ENCODE data around the gene ZNF804B.

Gene ZNF804B

GRCh38 chr7:89042940-89043339 is 283.4 kb downstream of the ZNF804B start:
- no peak for TF ChIP-seq CTCF (IDR thresholded peaks at IDR 0.05)
- Histone ChIP-seq H3K9ac (no peak overlapping the region), H3K4me1 (no peaks in the 10 kb centered on the region), H3K27me3 (ENCODE audit: control insufficient read depth, insufficient read depth, low read length) (no peaks in the 10 kb centered on the region), H3K4me2 (ENCODE audit: low read length) (no peak overlapping the region), H3K36me3 (ENCODE audit: control insufficient read depth, insufficient read depth, low read length) (no peaks in the 10 kb centered on the region), H3K27ac (no peak overlapping the region), H3K9me3 (ENCODE audit: control insufficient read depth, low read length) (no peaks in the 10 kb centered on the region), H2AFZ (no peak overlapping the region), H3K79me2 (no peaks in the 10 kb centered on the region), H3K4me3 (ENCODE audit: low read depth, low read length) (no peak overlapping the region)

GRCh38 chr7:89049043-89049442 is 289.5 kb downstream of the ZNF804B start:
- TF ChIP-seq CTCF (IDR thresholded peaks at IDR 0.05): no peak
- Histone ChIP-seq H3K9ac (no peak overlapping the region), H3K4me2 (ENCODE audit: low read length) (no peak overlapping the region), H3K4me1 (no peaks in the 10 kb centered on the region), H3K9me3 (ENCODE audit: control insufficient read depth, low read length) (no peaks in the 10 kb centered on the region), H3K27ac (no peak overlapping the region), H3K4me3 (ENCODE audit: low read depth, low read length) (no peak overlapping the region), H3K27me3 (ENCODE audit: control insufficient read depth, insufficient read depth, low read length) (no peaks in the 10 kb centered on the region), H3K36me3 (ENCODE audit: control insufficient read depth, insufficient read depth, low read length) (no peaks in the 10 kb centered on the region), H2AFZ (no peak overlapping the region), H3K79me2 (no peaks in the 10 kb centered on the region)

- Histone ChIP-seq H3K27me3 (ENCODE audit: control insufficient read depth, insufficient read depth, low read length) (no peaks in the 10 kb centered on the region), H3K36me3 (ENCODE audit: control insufficient read depth, insufficient read depth, low read length) (no peaks in the 10 kb centered on the region), H3K4me3 (ENCODE audit: low read depth, low read length) (no peak overlapping the region), H2AFZ (no peak overlapping the region), H3K4me1 (no peaks in the 10 kb centered on the region), H3K9ac (no peak overlapping the region), H3K9me3 (ENCODE audit: control insufficient read depth, low read length) (no peaks in the 10 kb centered on the region), H3K4me2 (ENCODE audit: low read length) (no peak overlapping the region), H3K27ac (no peak overlapping the region), H3K79me2 (no peaks in the 10 kb centered on the region)
- no peak for TF ChIP-seq CTCF (IDR thresholded peaks at IDR 0.05)
These were observed 293.6 kb downstream of the ZNF804B start for GRCh38 chr7:89053130-89053529.

- no peaks in the 10 kb centered on the region for H3K4me1 ChIP-seq
- H3K36me3 ChIP-seq (ENCODE audit: control insufficient read depth, insufficient read depth, low read length): no peaks in the 10 kb centered on the region
- no peak overlapping the region for H3K4me2 ChIP-seq (ENCODE audit: low read length)
- H3K79me2 ChIP-seq: no peaks in the 10 kb centered on the region
- H3K4me3 ChIP-seq (ENCODE audit: low read depth, low read length): no peak overlapping the region
- no peak overlapping the region for H3K9ac ChIP-seq
- no peaks in the 10 kb centered on the region for H3K27me3 ChIP-seq (ENCODE audit: control insufficient read depth, insufficient read depth, low read length)
- H3K27ac ChIP-seq: no peak overlapping the region
- TF ChIP-seq CTCF (IDR thresholded peaks at IDR 0.05): no peak
- no peak overlapping the region for H2AFZ ChIP-seq
- no peaks in the 10 kb centered on the region for H3K9me3 ChIP-seq (ENCODE audit: control insufficient read depth, low read length)
These were observed 294.9 kb downstream of the ZNF804B start for GRCh38 chr7:89054361-89054760.

- no peaks in the 10 kb centered on the region for H3K27me3 ChIP-seq (ENCODE audit: control insufficient read depth, insufficient read depth, low read length)
- H3K9ac ChIP-seq: no peak overlapping the region
- TF ChIP-seq CTCF (IDR thresholded peaks at IDR 0.05): no peak
- no peak overlapping the region for H3K27ac ChIP-seq
- no peak overlapping the region for H3K4me3 ChIP-seq (ENCODE audit: low read depth, low read length)
- no peak overlapping the region for H2AFZ ChIP-seq
- H3K4me2 ChIP-seq (ENCODE audit: low read length): no peak overlapping the region
- H3K4me1 ChIP-seq: no peaks in the 10 kb centered on the region
- no peaks in the 10 kb centered on the region for H3K79me2 ChIP-seq
- H3K9me3 ChIP-seq (ENCODE audit: control insufficient read depth, low read length): no peaks in the 10 kb centered on the region
- no peaks in the 10 kb centered on the region for H3K36me3 ChIP-seq (ENCODE audit: control insufficient read depth, insufficient read depth, low read length)
These were observed 300.7 kb downstream of the ZNF804B start for GRCh38 chr7:89060234-89060633.
